Peyer's patch (tissue), 4 donors: ENCODE data around the gene OR51A2.

ENCODE experiments used
- POLR2A ChIP-seq, 2 donors: fragments of 450-650 bp; IDR thresholded peaks; one replicate each; pipeline ENCODE4 v1.5.1; 2017; ENCODE audit warnings: antibody characterized with exemption in 2 of 2, mild to moderate bottlenecking in 2 of 2, moderate library complexity in 2 of 2
- TF ChIP-seq, protein P1 (sequence below), 6 experiments: fragments of 450-650 bp in 4 of 6; fragments of 200-600 bp in 2 of 6; sonication (generic) in 1 of 6; IDR thresholded peaks; one replicate each; pipeline ENCODE4 v1.5.1; 2017 to 2019; ENCODE audit warnings: antibody characterized with exemption in 6 of 6, mild to moderate bottlenecking in 3 of 6, moderate library complexity in 1 of 6

DNA sequence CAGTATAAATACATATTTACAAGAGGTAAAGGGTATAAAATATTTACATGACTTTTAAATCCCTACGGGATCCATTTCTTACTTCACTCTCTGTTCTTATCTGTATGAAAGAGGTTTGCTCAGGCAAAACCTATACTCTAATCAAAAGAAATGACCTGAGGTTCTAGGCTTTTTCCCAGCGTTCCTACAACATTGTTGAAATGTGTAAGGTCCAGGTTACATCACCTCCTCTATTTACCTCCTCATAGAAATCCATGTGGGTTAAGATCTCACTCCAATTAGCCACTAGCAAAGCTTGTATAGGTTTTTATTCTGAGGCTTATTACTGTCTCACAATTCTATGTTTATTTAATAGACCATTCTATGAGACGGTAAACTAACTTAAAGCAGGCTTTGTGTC lies 27.2 kb upstream of the OR51A2 start:
- TF ChIP-seq, protein P1, sequence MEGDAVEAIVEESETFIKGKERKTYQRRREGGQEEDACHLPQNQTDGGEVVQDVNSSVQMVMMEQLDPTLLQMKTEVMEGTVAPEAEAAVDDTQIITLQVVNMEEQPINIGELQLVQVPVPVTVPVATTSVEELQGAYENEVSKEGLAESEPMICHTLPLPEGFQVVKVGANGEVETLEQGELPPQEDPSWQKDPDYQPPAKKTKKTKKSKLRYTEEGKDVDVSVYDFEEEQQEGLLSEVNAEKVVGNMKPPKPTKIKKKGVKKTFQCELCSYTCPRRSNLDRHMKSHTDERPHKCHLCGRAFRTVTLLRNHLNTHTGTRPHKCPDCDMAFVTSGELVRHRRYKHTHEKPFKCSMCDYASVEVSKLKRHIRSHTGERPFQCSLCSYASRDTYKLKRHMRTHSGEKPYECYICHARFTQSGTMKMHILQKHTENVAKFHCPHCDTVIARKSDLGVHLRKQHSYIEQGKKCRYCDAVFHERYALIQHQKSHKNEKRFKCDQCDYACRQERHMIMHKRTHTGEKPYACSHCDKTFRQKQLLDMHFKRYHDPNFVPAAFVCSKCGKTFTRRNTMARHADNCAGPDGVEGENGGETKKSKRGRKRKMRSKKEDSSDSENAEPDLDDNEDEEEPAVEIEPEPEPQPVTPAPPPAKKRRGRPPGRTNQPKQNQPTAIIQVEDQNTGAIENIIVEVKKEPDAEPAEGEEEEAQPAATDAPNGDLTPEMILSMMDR (IDR thresholded peaks at IDR 0.05): no peak
- no peak for TF ChIP-seq POLR2A (IDR thresholded peaks at IDR 0.05)
